NCI-H2107 treated with DMSO at 0.1 percent for 48 hours (cell line): ENCODE measurements around the gene RRP7A.
"Not testable (repeated sequence)": the region's sequence is repeated elsewhere in the genome, so short reads cannot be mapped to it uniquely, and the experiment has no call there.

Experiments
- DNase-seq: peaks from one replicate; lab custom pipeline; 2025; ENCODE audit not compliant: unreplicated experiment; lab: John Stamatoyannopoulos, UW

The RRP7A gene

DNA sequence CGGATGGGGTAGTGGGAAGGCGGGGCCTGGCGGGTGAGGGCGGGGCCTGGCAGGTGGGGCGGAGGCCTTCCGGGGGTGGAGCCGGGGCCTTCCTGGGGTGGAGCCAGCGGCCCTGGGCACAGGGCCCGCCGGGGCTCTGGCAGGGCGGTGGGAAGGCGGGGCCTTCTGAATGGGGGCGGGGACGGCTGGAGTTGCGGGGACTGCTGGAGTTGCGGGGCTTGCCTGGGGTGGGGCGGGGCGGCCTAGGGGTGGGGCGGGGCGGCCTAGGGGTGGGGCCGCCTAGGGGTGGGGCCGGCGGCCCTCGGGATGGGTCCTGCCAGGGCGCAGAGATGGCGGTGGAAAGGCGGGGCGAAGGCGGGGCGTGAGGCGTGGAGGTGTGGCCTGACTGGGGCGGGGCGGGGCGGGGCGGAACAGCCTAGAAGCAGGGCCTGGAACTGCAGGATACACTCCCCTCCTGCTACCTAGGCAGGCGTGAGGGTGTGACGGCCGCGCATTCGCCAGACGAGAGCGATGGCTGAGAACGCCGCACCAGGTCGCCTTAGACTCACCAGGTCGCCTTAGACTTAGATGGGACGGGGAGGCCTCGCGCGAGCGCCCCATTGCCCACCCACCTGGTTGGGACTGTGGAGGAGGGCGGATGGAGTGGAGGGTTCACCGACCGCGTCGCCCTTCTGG is 19.3 kb downstream of the RRP7A start:
- no peak for DNase-seq

- DNase-seq: not testable (repeated sequence)
Observed at GRCh38 chr22:42499773-42500160, 19.8 kb downstream of the RRP7A start.

DNA sequence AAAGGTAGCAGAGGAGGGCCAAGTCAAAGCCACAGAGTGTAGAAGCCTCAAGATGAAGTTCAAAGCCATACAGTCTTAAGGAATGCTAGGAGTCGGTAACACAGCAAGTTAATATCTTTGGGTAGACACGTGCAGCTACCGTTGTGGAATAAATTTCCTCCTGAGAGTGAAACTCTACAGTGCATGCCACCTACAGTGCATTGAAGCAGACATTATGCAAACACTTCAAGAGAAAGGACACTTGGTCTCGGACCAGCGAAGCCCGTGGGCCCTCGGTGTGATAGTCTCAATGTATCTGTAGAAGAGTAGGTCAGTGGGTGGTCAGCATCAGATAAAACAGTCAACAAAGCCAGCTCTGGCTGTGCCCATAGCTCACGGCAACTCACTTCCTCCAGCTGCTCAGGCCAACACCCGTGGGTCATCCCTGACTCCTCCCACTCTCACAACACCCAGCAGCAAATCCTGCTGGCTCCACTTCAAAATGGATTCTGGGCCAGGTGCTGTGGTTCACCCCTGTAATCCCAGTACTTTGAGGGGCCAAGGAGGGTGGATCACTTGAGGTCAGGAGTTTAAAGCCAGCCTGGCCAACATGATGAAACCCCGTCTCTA is 24.0 kb downstream of the RRP7A start:
- DNase-seq: not testable (repeated sequence)

DNA sequence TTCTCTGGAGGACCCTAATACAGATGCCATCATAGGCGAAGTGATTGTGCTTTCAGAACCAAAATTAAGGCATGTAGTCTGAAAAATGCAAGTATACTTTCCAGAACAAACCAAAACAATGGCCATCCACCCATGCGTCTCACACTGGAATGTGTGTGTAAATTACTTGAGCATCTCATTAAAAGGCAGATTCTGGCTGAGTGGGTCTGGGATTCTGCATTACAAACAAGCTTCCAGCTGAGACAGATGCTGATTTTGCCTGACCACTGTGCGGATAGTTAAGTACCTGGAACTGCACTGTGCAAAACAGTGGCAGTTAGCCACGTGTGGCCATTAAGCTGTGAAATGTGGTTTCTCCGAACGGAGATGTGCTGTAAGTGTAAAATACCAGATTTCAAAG is 26.2 kb downstream of the RRP7A start:
- no peak for DNase-seq

DNA sequence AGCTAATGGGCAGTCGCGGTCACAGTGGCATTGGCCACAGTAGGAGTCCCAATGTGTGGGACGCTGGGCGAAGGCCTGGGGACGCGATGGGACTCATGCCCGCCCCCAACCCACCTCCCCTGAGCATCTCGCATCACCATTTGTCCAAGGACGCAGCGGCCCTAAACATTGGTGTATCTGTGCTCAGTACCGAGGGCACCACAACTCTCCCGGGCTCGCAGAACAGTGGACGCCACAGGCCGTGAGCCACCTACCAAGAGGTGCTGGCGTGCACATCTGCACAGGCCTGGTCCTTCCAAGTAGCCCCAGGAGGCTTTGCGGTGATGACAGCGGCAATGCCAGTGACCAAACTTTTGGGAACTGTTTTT is 27.3 kb downstream of the RRP7A start:
- no peak for DNase-seq

DNA sequence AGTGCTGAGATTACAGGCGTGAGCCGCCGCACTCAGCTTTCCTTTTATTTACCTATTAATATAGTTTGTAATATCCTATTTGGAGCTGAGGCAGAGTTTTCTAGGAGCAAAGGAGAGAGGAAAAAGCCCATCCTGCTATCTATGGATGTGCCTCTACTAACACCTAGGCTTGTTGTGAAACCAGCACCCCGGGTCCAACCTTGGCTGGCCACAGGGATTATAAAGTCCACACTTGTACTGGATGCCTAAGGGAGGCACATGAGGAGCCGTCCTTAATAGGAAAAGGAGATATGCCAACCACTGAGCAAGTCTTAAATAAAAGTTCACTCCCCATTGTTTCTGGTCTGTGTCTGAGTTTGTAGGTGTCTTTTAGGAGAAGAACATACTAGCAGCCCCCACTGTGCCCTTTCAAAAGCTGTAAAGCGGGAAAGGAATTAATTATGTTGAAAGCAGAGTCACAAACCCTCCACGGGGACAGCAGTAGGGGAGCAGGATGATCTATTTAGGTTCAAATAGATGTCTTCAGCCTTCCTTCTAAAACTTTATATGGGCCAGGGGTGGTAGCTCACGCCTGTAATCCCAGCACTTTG is 29.3 kb downstream of the RRP7A start:
- DNase-seq: no peak

DNA sequence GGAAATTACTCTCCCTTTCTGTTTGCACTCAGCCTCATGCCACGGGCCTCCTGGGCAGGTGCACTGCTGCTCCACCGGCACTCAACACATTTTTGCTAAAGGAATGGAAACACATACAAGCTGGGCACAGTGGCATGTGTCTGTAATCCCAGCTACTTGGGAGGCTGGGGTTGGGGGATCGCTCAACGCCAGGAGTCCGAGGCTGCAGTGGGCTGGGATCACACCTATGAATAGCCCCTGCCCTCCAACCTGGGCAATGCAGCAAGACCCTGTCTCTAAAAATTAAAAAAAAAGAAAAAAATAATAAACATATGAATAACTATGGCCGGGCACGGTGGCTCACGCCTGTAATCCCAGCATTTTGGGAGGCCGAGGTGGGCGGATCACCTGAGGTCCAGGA is 30.6 kb downstream of the RRP7A start:
- no peak for DNase-seq

DNA sequence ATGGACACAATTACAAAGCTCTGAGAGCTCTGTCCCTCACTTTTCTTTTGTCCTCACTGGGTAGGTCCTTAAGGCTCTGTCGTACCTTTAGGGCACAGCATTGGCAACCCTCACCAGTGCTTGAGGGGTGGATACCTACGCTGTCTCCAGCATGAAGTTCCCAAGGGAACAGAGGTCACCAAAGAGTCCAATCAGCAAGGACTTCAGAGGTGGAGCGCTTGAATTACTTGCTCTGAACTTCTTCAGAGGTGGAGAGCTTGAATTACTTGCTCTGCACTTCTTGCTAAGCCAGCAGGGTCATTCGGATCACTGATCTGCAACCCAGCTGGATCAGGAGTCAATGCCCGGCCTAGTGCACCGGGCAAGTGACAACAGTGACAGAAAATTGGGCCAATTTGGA is 35.1 kb downstream of the RRP7A start:
- no peak for DNase-seq

DNA sequence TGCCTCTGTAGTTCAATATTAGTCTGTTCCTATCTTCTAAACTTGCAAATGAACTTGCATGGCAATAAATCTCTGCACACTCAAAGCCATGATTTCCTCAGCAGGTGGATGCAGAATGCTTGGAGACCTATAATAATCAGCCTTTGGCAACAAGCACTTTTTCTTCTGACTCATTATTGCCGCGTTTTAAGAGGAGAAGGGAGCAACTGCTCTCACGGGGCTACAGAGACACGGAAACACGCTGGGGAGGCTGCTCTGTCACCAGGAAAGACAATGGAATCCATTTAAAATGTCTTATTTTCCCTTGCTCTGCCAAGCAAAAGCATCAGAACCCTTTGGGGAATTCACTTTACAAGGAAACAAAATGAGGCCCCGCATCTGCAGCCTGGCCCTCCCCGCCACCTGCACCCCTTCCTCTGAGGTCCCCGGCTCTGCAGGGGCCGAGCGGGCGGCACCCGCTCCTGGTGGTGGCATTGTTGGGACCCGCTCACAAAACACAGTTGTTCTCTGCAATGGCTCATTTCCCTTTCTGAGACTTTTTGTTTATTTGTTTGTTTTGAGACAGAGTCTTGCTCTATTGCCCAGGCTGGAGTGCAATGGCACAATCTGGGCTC is 35.9 kb downstream of the RRP7A start:
- not testable (repeated sequence) for DNase-seq

DNA sequence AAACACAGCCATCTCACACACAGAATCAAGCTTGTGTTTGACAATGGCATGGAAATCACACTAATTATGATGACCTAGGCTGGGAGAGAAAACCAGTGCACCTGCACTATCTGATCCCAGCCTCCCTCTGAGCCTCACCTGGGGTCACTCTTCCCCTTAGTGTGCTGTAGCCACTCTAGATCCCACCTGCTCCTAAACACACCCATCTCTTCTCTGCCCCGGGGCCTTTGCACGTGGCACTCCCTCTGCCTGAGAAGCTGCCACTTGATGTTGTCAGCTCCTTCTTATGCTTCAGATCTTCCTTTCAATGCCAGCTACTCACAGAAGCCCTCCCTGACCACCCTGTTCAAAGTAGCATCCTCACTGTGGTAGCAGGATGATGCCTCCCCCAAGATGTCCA is 44.5 kb downstream of the RRP7A start:
- DNase-seq: no peak

GRCh38 chr22:42473484-42474193 is 46.0 kb downstream of the RRP7A start:
- peak; percentile 36 for DNase-seq

GRCh38 chr22:42472671-42473070 is 46.9 kb downstream of the RRP7A start:
- no peak for DNase-seq

DNA sequence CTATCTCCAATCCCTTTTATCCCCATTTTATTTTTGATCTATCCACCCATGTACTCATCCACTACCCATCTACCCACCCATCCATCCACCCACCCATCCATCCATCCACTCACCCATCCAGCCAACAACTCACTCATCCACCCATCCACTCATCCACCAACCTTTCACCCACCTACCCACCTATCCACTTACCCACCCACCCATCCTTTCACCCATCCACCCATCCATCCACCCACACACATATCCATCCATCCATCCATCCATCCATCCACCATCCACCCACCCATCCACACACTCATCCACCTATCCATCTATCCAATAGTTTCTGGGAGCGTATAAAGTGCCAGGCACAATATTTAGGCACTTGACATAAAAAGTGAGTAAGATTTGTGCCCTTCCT is 48.2 kb downstream of the RRP7A start:
- DNase-seq: no peak

DNA sequence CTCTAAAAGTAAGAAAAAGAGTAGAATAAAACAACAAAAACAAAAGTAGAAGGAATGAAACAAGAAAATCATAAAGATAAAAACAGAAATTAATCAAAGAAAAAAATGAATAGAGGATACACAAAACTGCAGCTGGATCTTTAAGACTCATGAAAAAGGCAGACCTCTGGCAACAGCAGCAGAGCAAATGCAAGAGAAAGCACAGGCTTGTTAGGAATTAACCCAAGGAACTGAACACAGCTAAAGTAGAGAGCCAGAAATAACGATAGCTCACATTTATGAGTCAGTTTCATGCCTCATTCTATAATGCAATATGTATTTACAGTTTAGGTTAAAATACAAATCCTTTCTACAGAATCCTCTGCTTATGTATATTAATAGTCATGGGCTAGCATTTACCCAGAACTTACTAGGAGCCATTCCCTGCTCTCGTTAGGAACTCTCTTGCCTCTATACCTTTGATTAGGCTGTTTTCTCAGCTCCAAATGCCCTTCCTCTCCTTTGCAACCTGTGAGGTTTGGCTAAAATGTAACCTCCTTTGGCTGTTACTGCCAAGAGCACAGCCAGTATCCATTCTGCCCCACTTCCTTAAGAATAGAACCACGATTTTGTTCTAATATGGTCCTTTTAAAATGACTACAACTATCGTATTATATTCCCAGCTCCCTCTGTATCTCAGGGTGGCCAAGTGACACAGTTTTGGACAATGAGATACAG is 49.1 kb downstream of the RRP7A start:
- no peak for DNase-seq

GRCh38 chr22:42468841-42469240 is 50.8 kb downstream of the RRP7A start:
- no peak for DNase-seq

- peak; percentile 76 for DNase-seq
Observed at GRCh38 chr22:42462016-42462415, 57.6 kb downstream of the RRP7A start.

DNA sequence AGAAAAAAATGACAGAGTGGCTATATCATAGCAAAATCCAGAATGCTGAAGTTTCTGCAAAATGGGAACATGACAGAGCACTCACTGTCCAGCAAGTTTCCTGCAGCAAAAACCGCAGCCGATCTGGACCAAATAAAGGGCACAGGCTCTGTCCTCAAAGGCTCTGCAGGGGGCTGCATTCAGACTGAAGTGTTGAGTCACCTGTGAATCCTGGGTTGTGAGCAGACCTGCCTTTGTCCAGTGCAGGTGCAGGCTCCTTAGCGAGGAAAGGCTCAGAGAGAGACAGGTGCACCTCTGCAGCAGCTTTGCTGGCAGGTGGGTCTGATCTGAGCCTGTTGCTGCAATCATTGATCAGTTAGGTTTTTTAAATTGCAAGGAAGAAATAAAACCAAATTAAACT is 58.1 kb downstream of the RRP7A start:
- DNase-seq: peak; percentile 76
